ENCODE measurements around the gene CYP2E1.

DNA sequence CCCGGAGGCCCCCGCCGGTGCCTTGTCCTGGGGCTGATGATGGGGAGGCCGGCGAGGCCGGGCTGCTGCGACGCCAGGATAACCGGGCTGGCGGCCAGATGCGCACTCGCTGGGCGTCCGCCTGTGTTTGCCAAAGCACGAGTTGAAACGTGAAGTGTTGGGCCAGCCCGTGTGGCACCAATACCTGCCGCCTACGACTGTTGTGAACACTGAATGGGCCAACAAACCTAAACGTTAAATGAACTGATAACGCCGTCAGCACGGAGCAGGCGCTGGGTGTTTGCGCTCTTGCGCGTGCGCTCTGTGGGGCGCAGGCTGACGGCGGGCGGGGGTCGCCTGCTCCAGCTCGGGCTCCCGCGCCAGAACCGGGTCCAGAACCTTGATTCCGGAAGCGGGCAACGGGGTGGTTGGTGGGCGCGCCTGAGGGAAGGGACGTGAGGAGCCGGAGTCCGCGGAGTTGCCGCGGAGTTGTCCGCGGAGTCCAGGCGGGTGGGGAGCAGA is 658 bp downstream of the CYP2E1 start:
- TF ChIP-seq, protein P1, sequence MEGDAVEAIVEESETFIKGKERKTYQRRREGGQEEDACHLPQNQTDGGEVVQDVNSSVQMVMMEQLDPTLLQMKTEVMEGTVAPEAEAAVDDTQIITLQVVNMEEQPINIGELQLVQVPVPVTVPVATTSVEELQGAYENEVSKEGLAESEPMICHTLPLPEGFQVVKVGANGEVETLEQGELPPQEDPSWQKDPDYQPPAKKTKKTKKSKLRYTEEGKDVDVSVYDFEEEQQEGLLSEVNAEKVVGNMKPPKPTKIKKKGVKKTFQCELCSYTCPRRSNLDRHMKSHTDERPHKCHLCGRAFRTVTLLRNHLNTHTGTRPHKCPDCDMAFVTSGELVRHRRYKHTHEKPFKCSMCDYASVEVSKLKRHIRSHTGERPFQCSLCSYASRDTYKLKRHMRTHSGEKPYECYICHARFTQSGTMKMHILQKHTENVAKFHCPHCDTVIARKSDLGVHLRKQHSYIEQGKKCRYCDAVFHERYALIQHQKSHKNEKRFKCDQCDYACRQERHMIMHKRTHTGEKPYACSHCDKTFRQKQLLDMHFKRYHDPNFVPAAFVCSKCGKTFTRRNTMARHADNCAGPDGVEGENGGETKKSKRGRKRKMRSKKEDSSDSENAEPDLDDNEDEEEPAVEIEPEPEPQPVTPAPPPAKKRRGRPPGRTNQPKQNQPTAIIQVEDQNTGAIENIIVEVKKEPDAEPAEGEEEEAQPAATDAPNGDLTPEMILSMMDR (IDR thresholded peaks at IDR 0.05), result no peak
- no peak for TF ChIP-seq POLR2A (IDR thresholded peaks at IDR 0.05)
